GM12892 (cell line): ENCODE measurements around the gene LCP1.

Source experiments
- POLR2A ChIP-seq: IDR thresholded peaks from 2 replicates; pipeline ENCODE4 v1.6.1; 2011; ENCODE audit warnings: low read depth, low read length, control low read depth
- POLR2AphosphoS5 ChIP-seq: IDR thresholded peaks from 2 replicates; pipeline ENCODE4 v1.6.1; 2011; ENCODE audit warnings: low read depth, low read length, control low read depth

DNA sequence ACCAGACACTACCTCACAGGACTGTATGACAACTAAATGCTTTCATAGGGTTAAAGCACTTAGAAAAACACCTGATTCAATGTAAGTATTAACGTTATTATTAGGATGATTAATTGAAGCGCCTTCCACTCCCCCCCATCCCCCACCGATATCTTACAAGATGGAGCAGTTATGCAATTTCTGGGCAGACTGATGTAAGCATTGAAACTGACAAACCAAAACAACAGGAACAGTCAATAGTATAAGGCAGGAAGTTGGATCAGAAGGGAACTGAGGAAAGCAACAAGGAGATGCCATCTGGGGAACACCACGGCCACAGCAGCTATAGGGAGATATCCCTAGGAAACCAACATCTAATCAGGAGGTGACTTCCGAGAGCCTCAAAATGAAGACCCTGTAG, 3.8 kb downstream of the LCP1 start:
- TF ChIP-seq POLR2A (no peak), POLR2AphosphoS5 (no peak)
